ENCODE measurements around the gene SCIN.
"Not testable (repeated sequence)": the region's sequence is repeated elsewhere in the genome, so short reads cannot be mapped to it uniquely, and the experiment has no call there.

The SCIN gene

GRCh38 chr7:12690041-12690878 is 119.7 kb downstream of the SCIN start:
- DNase-seq = no peak

- DNase-seq = not testable (repeated sequence)
Measured at GRCh38 chr7:12691388-12691787, 120.9 kb downstream of the SCIN start.

- DNase-seq = no peak
Measured at GRCh38 chr7:12692035-12692434, 121.5 kb downstream of the SCIN start.

- no peak for DNase-seq
Measured at GRCh38 chr7:12692479-12693259, 122.1 kb downstream of the SCIN start.

GRCh38 chr7:12694817-12695216 is 124.3 kb downstream of the SCIN start:
- no peak for DNase-seq

GRCh38 chr7:12695965-12696364 is 125.4 kb downstream of the SCIN start:
- no peak for DNase-seq

GRCh38 chr7:12699299-12699698 is 128.8 kb downstream of the SCIN start:
- DNase-seq = no peak

- DNase-seq = no peak
Measured at GRCh38 chr7:12701433-12701832, 130.9 kb downstream of the SCIN start.

GRCh38 chr7:12703881-12704280 is 133.4 kb downstream of the SCIN start:
- no peak for DNase-seq

GRCh38 chr7:12705878-12706277 is 135.4 kb downstream of the SCIN start:
- no peak for DNase-seq

GRCh38 chr7:12706900-12707536 is 136.5 kb downstream of the SCIN start:
- DNase-seq = no peak

- no peak for DNase-seq
Measured at GRCh38 chr7:12708314-12708713, 137.8 kb downstream of the SCIN start.

All from amniotic stem cell (primary cell).